ENCODE results near the gene C10orf90. TPM values are rescaled to one million over a fixed set of nuclear protein-coding genes. Genes with fewer than 3 reads are reported as not detected.

The C10orf90 gene, protein sequence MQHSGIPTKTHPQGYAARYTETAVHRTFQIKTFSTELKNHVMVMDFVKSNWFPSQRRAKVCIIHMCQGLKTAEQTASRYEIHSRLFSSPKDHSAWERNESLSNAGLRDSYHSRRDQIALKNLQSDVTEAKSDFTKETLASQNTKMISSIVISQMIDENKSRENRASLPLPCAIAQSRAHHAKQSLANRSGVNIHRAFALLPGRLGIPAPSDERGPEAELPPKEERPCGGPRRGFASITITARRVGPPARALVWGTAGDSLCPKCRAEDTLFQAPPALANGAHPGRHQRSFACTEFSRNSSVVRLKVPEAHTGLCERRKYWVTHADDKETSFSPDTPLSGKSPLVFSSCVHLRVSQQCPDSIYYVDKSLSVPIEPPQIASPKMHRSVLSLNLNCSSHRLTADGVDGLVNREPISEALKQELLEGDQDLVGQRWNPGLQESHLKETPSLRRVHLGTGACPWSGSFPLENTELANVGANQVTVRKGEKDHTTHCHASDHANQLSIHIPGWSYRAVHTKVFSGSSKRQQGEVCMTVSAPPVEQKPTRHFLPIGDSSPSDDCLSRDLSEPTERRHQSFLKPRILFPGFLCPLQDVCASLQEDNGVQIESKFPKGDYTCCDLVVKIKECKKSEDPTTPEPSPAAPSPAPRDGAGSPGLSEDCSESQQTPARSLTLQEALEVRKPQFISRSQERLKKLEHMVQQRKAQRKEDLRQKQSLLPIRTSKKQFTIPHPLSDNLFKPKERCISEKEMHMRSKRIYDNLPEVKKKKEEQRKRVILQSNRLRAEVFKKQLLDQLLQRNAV
- total RNA-seq (under 1 TPM in 1 of 4 donors, not detected in 3; 0.22 TPM), polyA plus RNA-seq (not detected)
- long read RNA-seq, donor 1 = 0 reads
- long read RNA-seq, donor 2 = 0 reads
- long read RNA-seq, donor 3, partial matches to known transcripts = 0 of 1 reads
- long read RNA-seq, donor 3, other reads (novel, unspliced or antisense) = 1 of 1 reads
- long read RNA-seq, donor 4 = 0 reads

GRCh38 chr10:126670056-126670894 is at the start of gene C10orf90:
TSS of gene C10orf90 (minus strand) at chr10:126670693. CDS start at chr10:126670480, 213 bp downstream.
- no peak within 1 kb of the TSS for H3K27ac ChIP-seq (ENCODE audit: low read length)
- intact Hi-C loops (cut with DNase I) = no loop called here
- ATAC-seq = no peak
- no peaks in the 10 kb centered on the region for H3K27me3 ChIP-seq (ENCODE audit: control insufficient read depth, insufficient read depth)
- no peak within 1 kb of the TSS for H3K4me3 ChIP-seq (ENCODE audit: low read length)
- DNase-seq = no peak
- H3K4me1 ChIP-seq (ENCODE audit: control insufficient read depth, insufficient read depth, low read length) = no peaks in the 10 kb centered on the region
- WGBS = 76% methylated on average over 12 of the region's 12 CpGs
- H3K9me3 ChIP-seq (ENCODE audit: control insufficient read depth, low read length) = no peaks in the 10 kb centered on the region

DNA sequence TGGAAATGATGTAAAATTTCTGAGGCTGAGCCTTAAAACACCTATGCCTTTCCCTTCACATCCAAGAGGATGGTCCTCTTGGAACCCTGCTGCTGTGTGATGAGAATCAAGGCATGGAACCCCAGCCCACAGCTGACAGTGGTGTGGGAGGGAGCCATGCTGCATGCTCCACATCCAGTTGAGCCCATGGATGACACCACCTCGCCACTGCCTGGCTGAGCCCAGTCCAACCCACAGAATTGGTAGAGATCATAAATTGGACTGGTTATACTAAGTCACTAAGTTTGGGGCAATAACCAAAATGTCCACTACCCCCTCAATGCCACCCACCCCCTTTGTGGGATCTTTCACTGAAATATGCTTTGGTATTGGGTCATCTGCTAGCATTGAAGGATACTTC is 45.9 kb upstream of the C10orf90 start:
- DNase-seq (no peak), ATAC-seq (no peak)
- no peaks in the 10 kb centered on the region for H3K9me3 ChIP-seq (ENCODE audit: control insufficient read depth, low read length)
- H3K4me1 ChIP-seq (ENCODE audit: control insufficient read depth, insufficient read depth, low read length) = no peaks in the 10 kb centered on the region
- intact Hi-C loops (cut with DNase I) = no loop called here
- 85% methylated on average over 1 of the region's 1 CpG for WGBS
- H3K27ac ChIP-seq (ENCODE audit: low read length) = no peak overlapping the region
- H3K4me3 ChIP-seq (ENCODE audit: low read length) = no peak overlapping the region
- H3K27me3 ChIP-seq (ENCODE audit: control insufficient read depth, insufficient read depth) = peaks cover 3% of the 10 kb centered on the region

- no peak overlapping the region for H3K27ac ChIP-seq (ENCODE audit: low read length)
- ATAC-seq (no peak), DNase-seq (no peak)
- no peaks in the 10 kb centered on the region for H3K9me3 ChIP-seq (ENCODE audit: control insufficient read depth, low read length)
- H3K27me3 ChIP-seq (ENCODE audit: control insufficient read depth, insufficient read depth) = peaks cover 3% of the 10 kb centered on the region
- H3K4me3 ChIP-seq (ENCODE audit: low read length) = no peak overlapping the region
- intact Hi-C loops (cut with DNase I) = no loop called here
- H3K4me1 ChIP-seq (ENCODE audit: control insufficient read depth, insufficient read depth, low read length) = no peaks in the 10 kb centered on the region
- WGBS = 74% methylated on average over 7 of the region's 7 CpGs
Measured at GRCh38 chr10:126713594-126713993, 43.1 kb upstream of the C10orf90 start.

DNA sequence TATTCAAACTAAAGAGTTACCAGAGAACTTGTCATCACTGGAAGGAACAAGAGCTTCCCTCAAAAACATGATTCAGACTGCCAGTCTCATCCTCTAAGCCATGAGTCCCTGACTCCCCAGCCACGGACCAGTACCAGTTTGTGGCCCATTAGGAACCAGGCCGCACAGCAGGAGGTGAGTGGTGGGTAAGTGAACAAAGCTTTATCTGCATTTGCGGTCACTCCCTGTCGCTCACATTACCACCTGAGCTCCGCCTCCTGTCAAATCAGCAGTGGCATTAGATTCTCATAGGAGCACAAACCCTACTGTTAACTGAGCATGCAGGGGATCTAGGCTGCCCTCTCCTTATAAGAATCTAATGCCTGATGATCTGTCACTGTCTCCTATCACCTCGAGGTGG is 42.2 kb upstream of the C10orf90 start:
- no peak for DNase-seq
- intact Hi-C loops (cut with DNase I) = no loop called here
- H3K4me1 ChIP-seq (ENCODE audit: control insufficient read depth, insufficient read depth, low read length) = no peaks in the 10 kb centered on the region
- 73% methylated on average over 6 of the region's 6 CpGs for WGBS
- ATAC-seq = no peak
- no peak overlapping the region for H3K27ac ChIP-seq (ENCODE audit: low read length)
- peaks cover 3% of the 10 kb centered on the region for H3K27me3 ChIP-seq (ENCODE audit: control insufficient read depth, insufficient read depth)
- H3K4me3 ChIP-seq (ENCODE audit: low read length) = no peak overlapping the region
- no peaks in the 10 kb centered on the region for H3K9me3 ChIP-seq (ENCODE audit: control insufficient read depth, low read length)

DNA sequence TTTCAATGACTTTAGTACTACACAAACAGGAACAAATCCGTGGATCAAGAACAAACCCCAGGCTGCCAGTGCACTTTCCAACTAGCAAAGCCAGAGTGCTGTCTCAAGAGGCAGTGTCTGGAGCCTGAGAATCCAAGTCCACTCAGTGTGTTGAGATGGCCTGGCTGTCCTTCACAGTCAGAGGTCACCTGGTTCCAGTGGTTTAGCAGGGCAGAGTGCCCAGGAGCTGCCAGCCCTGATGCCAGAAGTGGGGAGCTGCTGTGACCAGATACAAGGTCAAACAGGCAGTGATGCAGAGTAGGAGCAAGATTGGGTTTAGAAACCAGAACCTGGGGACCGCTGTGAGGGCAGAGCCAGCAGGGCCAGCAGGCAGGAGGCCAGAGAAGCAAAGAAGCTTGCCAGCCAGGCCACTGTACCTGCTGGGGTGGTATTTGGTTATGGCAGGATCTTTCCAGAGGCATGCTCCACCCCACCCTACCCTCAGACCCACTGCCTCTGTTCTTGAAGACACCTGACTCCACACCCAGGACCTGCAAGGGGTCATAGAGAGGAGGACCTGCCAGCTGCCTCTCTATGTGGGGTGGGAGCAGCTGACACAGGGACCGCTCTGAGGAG is 35.6 kb upstream of the C10orf90 start:
- DNase-seq = peak in 1 of 3 donors; percentile 54
- intact Hi-C loops (cut with DNase I) = no loop called here
- WGBS = 69% methylated on average over 3 of the region's 3 CpGs
- H3K27ac ChIP-seq (ENCODE audit: low read length) = no peak overlapping the region
- no peaks in the 10 kb centered on the region for H3K4me1 ChIP-seq (ENCODE audit: control insufficient read depth, insufficient read depth, low read length)
- peak in 1 of 2 donors; percentile 50 for ATAC-seq
- H3K4me3 ChIP-seq (ENCODE audit: low read length) = no peak overlapping the region
- no peaks in the 10 kb centered on the region for H3K9me3 ChIP-seq (ENCODE audit: control insufficient read depth, low read length)
- no peaks in the 10 kb centered on the region for H3K27me3 ChIP-seq (ENCODE audit: control insufficient read depth, insufficient read depth)

DNA sequence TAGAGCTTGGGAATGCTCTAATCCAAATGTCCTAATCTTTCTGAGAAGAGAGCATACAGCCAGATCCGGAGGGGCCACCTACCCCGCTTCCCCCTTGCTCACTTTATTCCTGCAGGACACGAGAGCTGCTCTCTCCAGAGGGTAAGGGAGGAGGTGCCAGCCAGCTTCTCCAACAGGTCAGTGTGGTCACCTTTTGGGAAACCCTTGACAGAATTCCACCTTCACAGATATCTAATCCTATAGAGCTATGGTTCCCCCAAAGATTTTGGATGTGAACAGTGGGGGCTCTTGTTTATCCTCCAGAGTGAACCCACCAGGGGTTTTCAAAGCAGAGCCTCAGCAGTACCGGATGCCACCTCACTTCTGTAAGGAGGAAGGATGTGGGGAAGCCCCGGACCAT is 34.6 kb upstream of the C10orf90 start:
- Histone ChIP-seq H3K4me1 (ENCODE audit: control insufficient read depth, insufficient read depth, low read length) (no peaks in the 10 kb centered on the region), H3K27me3 (ENCODE audit: control insufficient read depth, insufficient read depth) (no peaks in the 10 kb centered on the region), H3K4me3 (ENCODE audit: low read length) (no peak overlapping the region), H3K27ac (ENCODE audit: low read length) (no peak overlapping the region), H3K9me3 (ENCODE audit: control insufficient read depth, low read length) (no peaks in the 10 kb centered on the region)
- DNase-seq (no peak), ATAC-seq (no peak)
- WGBS = 52% methylated on average over 5 of the region's 5 CpGs
- intact Hi-C loops (cut with DNase I) = no loop called here

- WGBS = 47% methylated on average over 7 of the region's 7 CpGs
- Histone ChIP-seq H3K4me1 (ENCODE audit: control insufficient read depth, insufficient read depth, low read length) (no peaks in the 10 kb centered on the region), H3K9me3 (ENCODE audit: control insufficient read depth, low read length) (no peaks in the 10 kb centered on the region), H3K27ac (ENCODE audit: low read length) (no peak overlapping the region), H3K27me3 (ENCODE audit: control insufficient read depth, insufficient read depth) (no peaks in the 10 kb centered on the region), H3K4me3 (ENCODE audit: low read length) (no peak overlapping the region)
- peak in 1 of 2 donors; percentile 18 for ATAC-seq
- intact Hi-C loops (cut with DNase I) = no loop called here
- no peak for DNase-seq
Measured at GRCh38 chr10:126704649-126705048, 34.2 kb upstream of the C10orf90 start.

- 85% methylated on average over 3 of the region's 3 CpGs for WGBS
- ATAC-seq (no peak), DNase-seq (no peak)
- Histone ChIP-seq H3K4me1 (ENCODE audit: control insufficient read depth, insufficient read depth, low read length) (no peaks in the 10 kb centered on the region), H3K9me3 (ENCODE audit: control insufficient read depth, low read length) (no peaks in the 10 kb centered on the region), H3K4me3 (ENCODE audit: low read length) (no peak overlapping the region), H3K27me3 (ENCODE audit: control insufficient read depth, insufficient read depth) (no peaks in the 10 kb centered on the region), H3K27ac (ENCODE audit: low read length) (no peak overlapping the region)
- intact Hi-C loops (cut with DNase I) = no loop called here
Measured at GRCh38 chr10:126702181-126702580, 31.7 kb upstream of the C10orf90 start.

- DNase-seq (no peak), ATAC-seq (no peak)
- Histone ChIP-seq H3K9me3 (ENCODE audit: control insufficient read depth, low read length) (no peaks in the 10 kb centered on the region), H3K27me3 (ENCODE audit: control insufficient read depth, insufficient read depth) (no peaks in the 10 kb centered on the region), H3K27ac (ENCODE audit: low read length) (no peak overlapping the region), H3K4me1 (ENCODE audit: control insufficient read depth, insufficient read depth, low read length) (no peaks in the 10 kb centered on the region), H3K4me3 (ENCODE audit: low read length) (no peak overlapping the region)
- intact Hi-C loops (cut with DNase I) = no loop called here
- WGBS = 84% methylated on average over 2 of the region's 2 CpGs
Measured at GRCh38 chr10:126701526-126701925, 31.0 kb upstream of the C10orf90 start.

- H3K4me3 ChIP-seq (ENCODE audit: low read length) = no peak overlapping the region
- DNase-seq = no peak
- no peaks in the 10 kb centered on the region for H3K27me3 ChIP-seq (ENCODE audit: control insufficient read depth, insufficient read depth)
- H3K9me3 ChIP-seq (ENCODE audit: control insufficient read depth, low read length) = no peaks in the 10 kb centered on the region
- H3K4me1 ChIP-seq (ENCODE audit: control insufficient read depth, insufficient read depth, low read length) = no peaks in the 10 kb centered on the region
- 27% methylated on average over 1 of the region's 1 CpG for WGBS
- no peak for ATAC-seq
- intact Hi-C loops (cut with DNase I) = no loop called here
- no peak overlapping the region for H3K27ac ChIP-seq (ENCODE audit: low read length)
Measured at GRCh38 chr10:126696684-126697083, 26.2 kb upstream of the C10orf90 start.

Data from right cardiac atrium (tissue), 5 donors.